T-helper 22 cell (primary cell): Measurements from ENCODE around the gene SAA4.
"Not testable (repeated sequence)": the region's sequence is repeated elsewhere in the genome, so short reads cannot be mapped to it uniquely, and the experiment has no call there.

Experiments used
- DNase-seq: peaks from one replicate; pipeline ENCODE4 v3.0.0-alpha.2; 2020; ENCODE audit warnings: low read depth

SAA4 gene

GRCh38 chr11:18246379-18247190, 10.0 kb upstream of the SAA4 start:
- not testable (repeated sequence) for DNase-seq

- no peak for DNase-seq
Observed at GRCh38 chr11:18245396-18245795, 8.8 kb upstream of the SAA4 start.

- DNase-seq = peak; percentile 20
Observed at GRCh38 chr11:18243783-18244362, 7.3 kb upstream of the SAA4 start.

GRCh38 chr11:18239655-18240054, 3.1 kb upstream of the SAA4 start:
- no peak for DNase-seq

- DNase-seq = no peak
Observed at GRCh38 chr11:18235394-18236334, 938 bp downstream of the SAA4 start.

- DNase-seq = no peak
Observed at GRCh38 chr11:18233912-18234311, 2.7 kb downstream of the SAA4 start.

- DNase-seq = no peak
Observed at GRCh38 chr11:18230859-18231258, 5.7 kb downstream of the SAA4 start.

GRCh38 chr11:18229501-18229900, 7.1 kb downstream of the SAA4 start:
- no peak for DNase-seq

- no peak for DNase-seq
Observed at GRCh38 chr11:18225913-18226312, 10.7 kb downstream of the SAA4 start.

GRCh38 chr11:18223591-18224387, 12.8 kb downstream of the SAA4 start:
- no peak for DNase-seq

- DNase-seq = no peak
Observed at GRCh38 chr11:18222814-18223421, 13.7 kb downstream of the SAA4 start.

GRCh38 chr11:18221274-18221876, 15.2 kb downstream of the SAA4 start:
- DNase-seq = no peak

- DNase-seq = no peak
Observed at GRCh38 chr11:18209058-18209457, 27.5 kb downstream of the SAA4 start.

GRCh38 chr11:18204771-18205170, 31.8 kb downstream of the SAA4 start:
- DNase-seq = no peak

- DNase-seq = no peak
Observed at GRCh38 chr11:18204220-18204619, 32.4 kb downstream of the SAA4 start.

- DNase-seq = no peak
Observed at GRCh38 chr11:18203723-18204122, 32.9 kb downstream of the SAA4 start.

- not testable (repeated sequence) for DNase-seq
Observed at GRCh38 chr11:18197738-18198137, 38.9 kb downstream of the SAA4 start.

- DNase-seq = no peak
Observed at GRCh38 chr11:18196532-18196931, 40.1 kb downstream of the SAA4 start.

- no peak for DNase-seq
Observed at GRCh38 chr11:18193010-18193409, 43.6 kb downstream of the SAA4 start.

- no peak for DNase-seq
Observed at GRCh38 chr11:18191376-18191775, 45.2 kb downstream of the SAA4 start.
